HEK293 (cell line): ENCODE measurements around the gene OPRM1.

ENCODE experiments used
- CTCF ChIA-PET: fragments of 350-600 bp; formaldehyde crosslinking; extraction: SDS; loops from one replicate; lab custom pipeline; 2021; ENCODE audit warnings: antibody characterized with exemption; lab: Yijun Ruan, JAX
- POLR2A ChIA-PET: fragments of 300-600 bp; formaldehyde crosslinking; extraction: SDS; loops from one replicate; lab custom pipeline; 2020; ENCODE audit warnings: antibody characterized with exemption, inconsistent platforms; lab: Yijun Ruan, JAX
- H3K27ac ChIP-seq: fragments of 200-500 bp; sonication (Bioruptor generic); 2 replicates; pipeline ENCODE4 v1.5.1; 2014; ENCODE audit warnings: low read depth, low read length, control low read depth, inconsistent platforms; ENCODE audit errors: extremely low read depth
- H3K36me3 ChIP-seq, 2 experiments: fragments of 200-500 bp in 1 of 2; sonication (Bioruptor generic) in 1 of 2; 1 replicate in 1 of 2; 2 replicates in 1 of 2; pipeline ENCODE4 v1.5.1; 2014 to 2017; ENCODE audit warnings: inconsistent platforms in 2 of 2, low read length in 2 of 2; ENCODE audit not compliant: control insufficient read depth in 2 of 2, insufficient read depth in 1 of 2
- H3K4me1 ChIP-seq: fragments of 200-500 bp; sonication (Bioruptor generic); 2 replicates; pipeline ENCODE4 v1.5.1; 2014; ENCODE audit warnings: mild to moderate bottlenecking, low read length, inconsistent platforms; ENCODE audit not compliant: control insufficient read depth, insufficient read depth
- H3K4me3 ChIP-seq: 2 replicates; pipeline ENCODE4 v1.5.1; 2011; ENCODE audit warnings: low read depth, mild to moderate bottlenecking, control low read depth, low read length, moderate library complexity
- H3K9me3 ChIP-seq: fragments of 200-500 bp; sonication (Bioruptor generic); 2 replicates; pipeline ENCODE4 v1.5.1; 2014; ENCODE audit warnings: low read depth, low read length, inconsistent platforms; ENCODE audit not compliant: control insufficient read depth, insufficient read depth
- PRDM6 ChIP-seq: fragments of 450-650 bp; formaldehyde crosslinking; IDR thresholded peaks from 2 replicates; pipeline ENCODE4 v1.5.1; 2017; ENCODE audit warnings: missing biosample characterization, missing genetic modification characterization
- SALL2 ChIP-seq: fragments of 450-650 bp; formaldehyde crosslinking; IDR thresholded peaks from 2 replicates; pipeline ENCODE4 v1.5.0; 2017; ENCODE audit warnings: missing biosample characterization, mild to moderate bottlenecking, missing genetic modification characterization, borderline replicate concordance
- SCRT2 ChIP-seq: fragments of 450-650 bp; formaldehyde crosslinking; IDR thresholded peaks from 2 replicates; pipeline ENCODE4 v1.5.1; 2016; ENCODE audit warnings: missing biosample characterization, missing genetic modification characterization
- TCF7L2 ChIP-seq: IDR thresholded peaks from 2 replicates; pipeline ENCODE4 v1.6.1; 2011; ENCODE audit warnings: low read depth, mild to moderate bottlenecking, inconsistent platforms, low read length, moderate library complexity, borderline replicate concordance
- TRIM28 ChIP-seq: IDR thresholded peaks from 2 replicates; pipeline ENCODE4 v1.6.1; 2011; ENCODE audit warnings: low read length, control low read depth, borderline replicate concordance
- ZBTB48 ChIP-seq: fragments of 450-650 bp; formaldehyde crosslinking; IDR thresholded peaks from 2 replicates; pipeline ENCODE4 v1.5.1; 2016; ENCODE audit warnings: missing biosample characterization, missing genetic modification characterization
- ZBTB7A ChIP-seq: fragments of 450-650 bp; formaldehyde crosslinking; IDR thresholded peaks from 2 replicates; pipeline ENCODE4 v1.5.1; 2016; ENCODE audit warnings: low read depth, missing biosample characterization, missing genetic modification characterization
- ZNF133 ChIP-seq: fragments of 450-650 bp; formaldehyde crosslinking; IDR thresholded peaks from 2 replicates; pipeline ENCODE4 v1.5.1; 2016; ENCODE audit warnings: missing biosample characterization, missing genetic modification characterization
- ZNF174 ChIP-seq: fragments of 450-650 bp; formaldehyde crosslinking; IDR thresholded peaks from 2 replicates; pipeline ENCODE4 v1.5.0; 2017; ENCODE audit warnings: missing biosample characterization, mild to moderate bottlenecking, missing genetic modification characterization
- ZNF214 ChIP-seq: fragments of 450-650 bp; formaldehyde crosslinking; IDR thresholded peaks from 2 replicates; pipeline ENCODE4 v1.5.1; 2017; ENCODE audit warnings: missing biosample characterization, mild to moderate bottlenecking, missing genetic modification characterization, borderline replicate concordance
- ZNF37A ChIP-seq: fragments of 450-650 bp; IDR thresholded peaks from 2 replicates; pipeline ENCODE4 v1.5.1; 2018; ENCODE audit warnings: missing biosample characterization, missing genetic modification characterization
- ZNF518A ChIP-seq: fragments of 450-650 bp; formaldehyde crosslinking; conservative IDR thresholded peaks from 2 replicates; pipeline ENCODE4 v1.5.1; 2016; ENCODE audit warnings: low read depth, missing biosample characterization, missing genetic modification characterization
- ZNF660 ChIP-seq: fragments of 450-650 bp; IDR thresholded peaks from 2 replicates; pipeline ENCODE4 v1.5.1; 2018; ENCODE audit warnings: missing biosample characterization, mild to moderate bottlenecking, missing genetic modification characterization
- ZNF777 ChIP-seq: fragments of 450-650 bp; formaldehyde crosslinking; IDR thresholded peaks from 2 replicates; pipeline ENCODE4 v1.5.1; 2017; ENCODE audit warnings: missing biosample characterization, missing genetic modification characterization, borderline replicate concordance
- ZNF792 ChIP-seq: fragments of 450-650 bp; formaldehyde crosslinking; IDR thresholded peaks from 2 replicates; pipeline ENCODE4 v1.5.1; 2016; ENCODE audit warnings: missing biosample characterization, missing genetic modification characterization

The OPRM1 gene

GRCh38 chr6:154247119-154247861, 208.2 kb downstream of the OPRM1 start (continued):
- peak; percentile 33; the same call in 1 of the 2 replicates for TF ChIP-seq ZBTB48 (tag by site-specific recombination)
- TF ChIP-seq SCRT2 (tag by site-specific recombination), result no peak
- TF ChIP-seq ZBTB7A, result no peak
- TF ChIP-seq ZNF518A (tag by site-specific recombination), result 0 out of 2 replicates have a peak, but pooled peaks have one; percentile 48
- TF ChIP-seq SALL2 (tag by site-specific recombination), result no peak
- no peak for TF ChIP-seq TCF7L2
- no peak for TF ChIP-seq ZNF37A (tag by site-specific recombination)
- TF ChIP-seq ZNF214 (tag by site-specific recombination), result no peak

- CTCF ChIA-PET, result no interaction called here
- TF ChIP-seq ZNF133 (tag by site-specific recombination) (no peak), TRIM28 (peak; percentile 24; the same call in 1 of the 2 replicates), PRDM6 (peak; percentile 39; the same call in 1 of the 2 replicates), ZNF792 (no peak)
- TF ChIP-seq, all 188 proteins: peak for 2
- H3K4me1 ChIP-seq, result peaks cover 3% of the 10 kb centered on the region; the same call in 1 of the 2 replicates
- H3K4me3 ChIP-seq, result no peak overlapping the region
- no peaks in the 10 kb centered on the region for H3K36me3 ChIP-seq
- POLR2A ChIA-PET, result no interaction called here
- H3K9me3 ChIP-seq, result no peaks in the 10 kb centered on the region
- H3K27ac ChIP-seq, result no peak overlapping the region
Measured at GRCh38 chr6:154249499-154250298, 210.7 kb downstream of the OPRM1 start.

GRCh38 chr6:154251116-154251515, 212.1 kb downstream of the OPRM1 start:
- ChIA-PET POLR2A (no interaction called here), CTCF (no interaction called here)
- Histone ChIP-seq H3K4me3 (no peak overlapping the region), H3K4me1 (peaks cover 3% of the 10 kb centered on the region; the same call in 1 of the 2 replicates), H3K27ac (no peak overlapping the region), H3K9me3 (no peaks in the 10 kb centered on the region), H3K36me3 (no peaks in the 10 kb centered on the region)
- TF ChIP-seq ZNF518A (tag by site-specific recombination) (no peak), ZNF660 (tag by site-specific recombination) (no peak), ZNF174 (tag by site-specific recombination) (no peak), ZNF777 (no peak)
